Tibial nerve (tissue), 4 donors: Measurements from ENCODE around the gene ZNF574.

Experiments
- EP300 ChIP-seq, 2 donors: sonication (generic); formaldehyde crosslinking; IDR thresholded peaks; one replicate each; pipeline ENCODE4 v1.6.1; 2017; ENCODE audit warnings: antibody characterized with exemption in 2 of 2, mild to moderate bottlenecking in 1 of 2
- POLR2A ChIP-seq, 2 donors: fragments of 450-650 bp; IDR thresholded peaks; one replicate each; pipeline ENCODE4 v1.6.1; 2017; ENCODE audit warnings: antibody characterized with exemption in 2 of 2, mild to moderate bottlenecking in 2 of 2, moderate library complexity in 2 of 2
- TF ChIP-seq, protein P1 (sequence below), 5 experiments: fragments of 200-600 bp in 3 of 5; fragments of 450-650 bp in 2 of 5; sonication (generic) in 3 of 5; IDR thresholded peaks; one replicate each; pipeline ENCODE4 v1.5.1; 2016 to 2019; ENCODE audit warnings: antibody characterized with exemption in 5 of 5, mild to moderate bottlenecking in 3 of 5, moderate library complexity in 2 of 5

DNA sequence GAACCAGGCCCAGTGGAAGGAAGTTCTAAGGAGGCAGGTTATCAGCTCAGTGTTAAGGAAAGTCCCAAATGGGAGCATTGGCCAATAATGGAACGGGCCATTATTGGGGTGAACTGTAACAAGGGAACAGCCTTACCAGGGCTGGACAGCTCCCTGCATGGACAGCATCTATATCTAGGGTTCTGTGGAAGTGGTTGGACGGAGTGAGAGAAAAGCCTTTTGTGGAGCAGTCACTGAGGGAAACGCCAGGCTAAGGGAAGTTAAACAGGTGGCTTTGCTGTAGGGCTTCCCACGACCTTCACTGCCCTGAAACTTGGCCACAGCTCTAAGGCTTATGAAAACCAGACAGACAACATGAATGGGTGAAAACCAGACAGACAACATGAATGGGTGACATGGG is 39.3 kb downstream of the ZNF574 start:
- TF ChIP-seq, protein P1, sequence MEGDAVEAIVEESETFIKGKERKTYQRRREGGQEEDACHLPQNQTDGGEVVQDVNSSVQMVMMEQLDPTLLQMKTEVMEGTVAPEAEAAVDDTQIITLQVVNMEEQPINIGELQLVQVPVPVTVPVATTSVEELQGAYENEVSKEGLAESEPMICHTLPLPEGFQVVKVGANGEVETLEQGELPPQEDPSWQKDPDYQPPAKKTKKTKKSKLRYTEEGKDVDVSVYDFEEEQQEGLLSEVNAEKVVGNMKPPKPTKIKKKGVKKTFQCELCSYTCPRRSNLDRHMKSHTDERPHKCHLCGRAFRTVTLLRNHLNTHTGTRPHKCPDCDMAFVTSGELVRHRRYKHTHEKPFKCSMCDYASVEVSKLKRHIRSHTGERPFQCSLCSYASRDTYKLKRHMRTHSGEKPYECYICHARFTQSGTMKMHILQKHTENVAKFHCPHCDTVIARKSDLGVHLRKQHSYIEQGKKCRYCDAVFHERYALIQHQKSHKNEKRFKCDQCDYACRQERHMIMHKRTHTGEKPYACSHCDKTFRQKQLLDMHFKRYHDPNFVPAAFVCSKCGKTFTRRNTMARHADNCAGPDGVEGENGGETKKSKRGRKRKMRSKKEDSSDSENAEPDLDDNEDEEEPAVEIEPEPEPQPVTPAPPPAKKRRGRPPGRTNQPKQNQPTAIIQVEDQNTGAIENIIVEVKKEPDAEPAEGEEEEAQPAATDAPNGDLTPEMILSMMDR (IDR thresholded peaks at IDR 0.05), result no peak
- no peak for TF ChIP-seq POLR2A (IDR thresholded peaks at IDR 0.05)
- no peak for TF ChIP-seq EP300 (IDR thresholded peaks at IDR 0.05)
